ENCODE results near the gene CNFN.
A peak's percentile ranks its signal among the peaks of the same experiment; 100 is the strongest.

CNFN gene

GRCh38 chr19:42433503-42434260 lies 43.6 kb upstream of the CNFN start:
- Histone ChIP-seq H3K9ac (ENCODE audit: low read length) (no peak overlapping the region), H3K9me3 (ENCODE audit: low read length) (no peaks in the 10 kb centered on the region), H3K9me2 (ENCODE audit: low read depth, low read length) (no peaks in the 10 kb centered on the region), H3F3A (ENCODE audit: insufficient read depth, low read length) (no peaks in the 10 kb centered on the region), H2AFZ (ENCODE audit: low read length) (no peak overlapping the region), H3K4me1 (ENCODE audit: insufficient read depth, low read length, severe bottlenecking) (no peaks in the 10 kb centered on the region), H3K79me2 (ENCODE audit: insufficient read depth, low read length) (no peaks in the 10 kb centered on the region), H3K27ac (ENCODE audit: low read depth, low read length, poor library complexity, severe bottlenecking) (no peak overlapping the region), H3K27me3 (ENCODE audit: insufficient read depth, low read length) (no peaks in the 10 kb centered on the region), H3K4me2 (ENCODE audit: low read length) (no peak overlapping the region), H3K4me3 (ENCODE audit: low read depth, low read length, poor library complexity, severe bottlenecking) (no peak overlapping the region), H4K20me1 (ENCODE audit: insufficient read depth, low read length) (no peaks in the 10 kb centered on the region), H3K36me3 (ENCODE audit: insufficient read depth, low read length) (no peaks in the 10 kb centered on the region)
- TF ChIP-seq EZH2 (IDR thresholded peaks at IDR 0.05; ENCODE audit: borderline replicate concordance, low read length) (no peak), CTCF (IDR thresholded peaks at IDR 0.05; ENCODE audit: low read length) (peak; percentile 94)

- no peaks in the 10 kb centered on the region for H3K9me3 ChIP-seq (ENCODE audit: low read length)
- H3K79me2 ChIP-seq (ENCODE audit: insufficient read depth, low read length), result no peaks in the 10 kb centered on the region
- H3K9ac ChIP-seq (ENCODE audit: low read length), result no peak overlapping the region
- no peak overlapping the region for H3K4me2 ChIP-seq (ENCODE audit: low read length)
- no peak overlapping the region for H3K27ac ChIP-seq (ENCODE audit: low read depth, low read length, poor library complexity, severe bottlenecking)
- no peak overlapping the region for H2AFZ ChIP-seq (ENCODE audit: low read length)
- H4K20me1 ChIP-seq (ENCODE audit: insufficient read depth, low read length), result no peaks in the 10 kb centered on the region
- H3K36me3 ChIP-seq (ENCODE audit: insufficient read depth, low read length), result no peaks in the 10 kb centered on the region
- no peaks in the 10 kb centered on the region for H3K9me2 ChIP-seq (ENCODE audit: low read depth, low read length)
- no peaks in the 10 kb centered on the region for H3K27me3 ChIP-seq (ENCODE audit: insufficient read depth, low read length)
- no peak for TF ChIP-seq EZH2 (IDR thresholded peaks at IDR 0.05; ENCODE audit: borderline replicate concordance, low read length)
- TF ChIP-seq CTCF (IDR thresholded peaks at IDR 0.05; ENCODE audit: low read length), result no peak
- no peak overlapping the region for H3K4me3 ChIP-seq (ENCODE audit: low read depth, low read length, poor library complexity, severe bottlenecking)
- no peaks in the 10 kb centered on the region for H3K4me1 ChIP-seq (ENCODE audit: insufficient read depth, low read length, severe bottlenecking)
- no peaks in the 10 kb centered on the region for H3F3A ChIP-seq (ENCODE audit: insufficient read depth, low read length)
These were observed 41.4 kb upstream of the CNFN start for GRCh38 chr19:42431486-42431885.

GRCh38 chr19:42428676-42429075 lies 38.6 kb upstream of the CNFN start:
- H3K36me3 ChIP-seq (ENCODE audit: insufficient read depth, low read length), result no peaks in the 10 kb centered on the region
- H3K9ac ChIP-seq (ENCODE audit: low read length), result no peak overlapping the region
- no peak overlapping the region for H2AFZ ChIP-seq (ENCODE audit: low read length)
- H3K4me3 ChIP-seq (ENCODE audit: low read depth, low read length, poor library complexity, severe bottlenecking), result no peak overlapping the region
- no peaks in the 10 kb centered on the region for H4K20me1 ChIP-seq (ENCODE audit: insufficient read depth, low read length)
- H3K9me2 ChIP-seq (ENCODE audit: low read depth, low read length), result no peaks in the 10 kb centered on the region
- H3K4me1 ChIP-seq (ENCODE audit: insufficient read depth, low read length, severe bottlenecking), result peaks cover 5% of the 10 kb centered on the region
- H3K27me3 ChIP-seq (ENCODE audit: insufficient read depth, low read length), result no peaks in the 10 kb centered on the region
- H3K27ac ChIP-seq (ENCODE audit: low read depth, low read length, poor library complexity, severe bottlenecking), result no peak overlapping the region
- H3K4me2 ChIP-seq (ENCODE audit: low read length), result no peak overlapping the region
- no peaks in the 10 kb centered on the region for H3F3A ChIP-seq (ENCODE audit: insufficient read depth, low read length)
- H3K79me2 ChIP-seq (ENCODE audit: insufficient read depth, low read length), result no peaks in the 10 kb centered on the region
- TF ChIP-seq EZH2 (IDR thresholded peaks at IDR 0.05; ENCODE audit: borderline replicate concordance, low read length) (no peak), CTCF (IDR thresholded peaks at IDR 0.05; ENCODE audit: low read length) (no peak)
- no peaks in the 10 kb centered on the region for H3K9me3 ChIP-seq (ENCODE audit: low read length)

Data from OCI-LY1 (cell line).